ENCODE measurements around the gene WDFY1.
"Not testable (repeated sequence)": the region's sequence is repeated elsewhere in the genome, so short reads cannot be mapped to it uniquely, and the experiment has no call there.

The WDFY1 gene

GRCh38 chr2:223957092-223957851 lies 12.1 kb upstream of the WDFY1 start, which contains the start of gene MRPL44:
Gene MRPL44, plus strand, starts transcription at chr2:223957463. Its CDS starts 10 bp downstream, at chr2:223957473.
- peak; percentile 96 for DNase-seq (ENCODE audit: low read depth, low spot score)

GRCh38 chr2:223956300-223956699 lies 11.2 kb upstream of the WDFY1 start:
- no peak for DNase-seq (ENCODE audit: low read depth, low spot score)

- no peak for DNase-seq (ENCODE audit: low read depth, low spot score)
These were observed 9.3 kb upstream of the WDFY1 start for GRCh38 chr2:223954401-223954800.

- no peak for DNase-seq (ENCODE audit: low read depth, low spot score)
These were observed 7.3 kb upstream of the WDFY1 start for GRCh38 chr2:223952280-223952968.

- no peak for DNase-seq (ENCODE audit: low read depth, low spot score)
These were observed 5.6 kb upstream of the WDFY1 start for GRCh38 chr2:223950448-223951347.

GRCh38 chr2:223949241-223949840 lies 4.2 kb upstream of the WDFY1 start:
- DNase-seq (ENCODE audit: low read depth, low spot score): no peak

GRCh38 chr2:223947711-223948205 lies 2.6 kb upstream of the WDFY1 start:
- DNase-seq (ENCODE audit: low read depth, low spot score): peak; percentile 46

- DNase-seq (ENCODE audit: low read depth, low spot score): no peak
These were observed 620 bp upstream of the WDFY1 start for GRCh38 chr2:223945755-223946154.

- peak; percentile 39 for DNase-seq (ENCODE audit: low read depth, low spot score)
These were observed 901 bp downstream of the WDFY1 start for GRCh38 chr2:223944166-223944702.

- peak; percentile 23 for DNase-seq (ENCODE audit: low read depth, low spot score)
These were observed 1.6 kb downstream of the WDFY1 start for GRCh38 chr2:223943561-223944008.

- DNase-seq (ENCODE audit: low read depth, low spot score): no peak
These were observed 2.0 kb downstream of the WDFY1 start for GRCh38 chr2:223943135-223943534.

- no peak for DNase-seq (ENCODE audit: low read depth, low spot score)
These were observed 3.4 kb downstream of the WDFY1 start for GRCh38 chr2:223941579-223942277.

GRCh38 chr2:223939438-223939837 lies 5.7 kb downstream of the WDFY1 start:
- not testable (repeated sequence) for DNase-seq (ENCODE audit: low read depth, low spot score)

- DNase-seq (ENCODE audit: low read depth, low spot score): no peak
These were observed 7.6 kb downstream of the WDFY1 start for GRCh38 chr2:223937535-223937934.

GRCh38 chr2:223936862-223937326 lies 8.2 kb downstream of the WDFY1 start:
- DNase-seq (ENCODE audit: low read depth, low spot score): no peak

GRCh38 chr2:223935459-223936125 lies 9.5 kb downstream of the WDFY1 start:
- DNase-seq (ENCODE audit: low read depth, low spot score): no peak

- no peak for DNase-seq (ENCODE audit: low read depth, low spot score)
These were observed 10.3 kb downstream of the WDFY1 start for GRCh38 chr2:223934870-223935269.

- peak; percentile 43 for DNase-seq (ENCODE audit: low read depth, low spot score)
These were observed 12.0 kb downstream of the WDFY1 start for GRCh38 chr2:223932816-223933800.
